Measurements from ENCODE around the gene PRMT2.

GRCh38 chr21:46665566-46665965, 30.1 kb downstream of the PRMT2 start:
- TF ChIP-seq CTCF (IDR thresholded peaks at IDR 0.05 in 4 of 5, conservative IDR thresholded peaks at IDR 0.05 in 1 of 5) = no peak
- no peak for TF ChIP-seq POLR2A (IDR thresholded peaks at IDR 0.05)
